ENCODE results near the gene VIM. TPM values are rescaled to one million over a fixed set of nuclear protein-coding genes. Genes with fewer than 3 reads are reported as not detected.

VIM gene
- total RNA-seq, 1 experiment from 2014 or later: 7.2 TPM

DNA sequence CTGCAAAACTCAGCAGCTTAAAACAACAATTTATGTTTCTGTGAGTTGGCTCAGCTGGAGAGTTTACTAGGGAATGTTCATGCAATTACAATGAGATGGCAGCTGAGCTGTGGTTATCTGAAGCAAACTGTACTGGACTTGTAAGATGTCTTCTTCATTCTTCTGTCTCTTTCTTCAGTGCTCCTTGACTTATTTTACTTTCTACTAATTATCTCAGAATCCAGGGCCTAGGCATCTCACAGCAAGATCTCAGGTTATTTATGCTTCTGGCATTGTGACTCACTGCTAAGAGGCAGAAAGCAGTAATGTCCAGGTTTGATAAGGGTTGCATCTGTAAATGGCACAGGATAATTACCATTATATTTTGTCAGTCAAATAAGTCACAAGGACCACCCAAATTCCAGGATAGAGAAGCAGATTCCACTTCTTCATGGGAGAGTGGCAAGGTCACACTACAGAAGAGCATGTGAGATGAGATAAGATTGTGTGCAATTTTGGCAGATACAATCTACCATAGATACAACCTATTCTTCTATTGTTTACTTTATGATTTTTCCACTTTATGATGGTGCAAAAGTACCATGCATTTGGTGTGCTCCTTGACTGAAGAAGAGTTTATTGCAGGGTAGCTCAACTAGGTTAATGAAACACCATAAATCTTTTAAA, 16.8 kb downstream of the VIM start:
- H4K20me1 ChIP-seq (ENCODE audit: insufficient read depth): no peaks in the 10 kb centered on the region
- H3K27ac ChIP-seq (ENCODE audit: low read depth, low read length): no peak overlapping the region
- no peak overlapping the region for H2AFZ ChIP-seq (ENCODE audit: low read depth, low read length, poor library complexity, severe bottlenecking)
- H3K9me2 ChIP-seq (ENCODE audit: insufficient read depth): no peaks in the 10 kb centered on the region
- RAD21 ChIA-PET (ENCODE audit: low non-redundant PET in 1 of 2, low total read pairs in 2 of 2, uncharacterized antibody in 2 of 2, unreplicated experiment in 2 of 2): no interaction called here
- POLR2A ChIA-PET: interaction anchor here (0.8 kb wide), 1 partner anchor 353 kb away, joined by 3 read pairs; no protein-coding TSS in a partner anchor
- ATAC-seq (no peak), DNase-seq (ENCODE audit: low read depth, low spot score) (no peak)
- intact Hi-C loops (cut with micrococcal nuclease): no loop called here
- H3K27me3 ChIP-seq (ENCODE audit: insufficient read depth, low read length): no peaks in the 10 kb centered on the region
- no peaks in the 10 kb centered on the region; a peak in 1 of 4 replicates for H3K9me3 ChIP-seq (ENCODE audit: control insufficient read depth in 1 of 2, insufficient read depth in 1 of 2, low read depth in 1 of 2, low read length in 2 of 2)
- H3K36me3 ChIP-seq (ENCODE audit: control insufficient read depth in 1 of 2, insufficient read depth in 2 of 2, low read length in 2 of 2): no peaks in the 10 kb centered on the region
- no peak overlapping the region for H3K9ac ChIP-seq (ENCODE audit: low read length)
- CTCF ChIA-PET: no interaction called here
- no peak for TF ChIP-seq ATF3 (IDR thresholded peaks at IDR 0.05)
- TF ChIP-seq ZFX (IDR thresholded peaks at IDR 0.05): no peak
- no peak for TF ChIP-seq SRF (IDR thresholded peaks at IDR 0.05; ENCODE audit: low read depth)
- no peak for TF ChIP-seq POLR2AphosphoS5 (IDR thresholded peaks at IDR 0.05; ENCODE audit: low read depth, low read length)
- TF ChIP-seq, protein P1, sequence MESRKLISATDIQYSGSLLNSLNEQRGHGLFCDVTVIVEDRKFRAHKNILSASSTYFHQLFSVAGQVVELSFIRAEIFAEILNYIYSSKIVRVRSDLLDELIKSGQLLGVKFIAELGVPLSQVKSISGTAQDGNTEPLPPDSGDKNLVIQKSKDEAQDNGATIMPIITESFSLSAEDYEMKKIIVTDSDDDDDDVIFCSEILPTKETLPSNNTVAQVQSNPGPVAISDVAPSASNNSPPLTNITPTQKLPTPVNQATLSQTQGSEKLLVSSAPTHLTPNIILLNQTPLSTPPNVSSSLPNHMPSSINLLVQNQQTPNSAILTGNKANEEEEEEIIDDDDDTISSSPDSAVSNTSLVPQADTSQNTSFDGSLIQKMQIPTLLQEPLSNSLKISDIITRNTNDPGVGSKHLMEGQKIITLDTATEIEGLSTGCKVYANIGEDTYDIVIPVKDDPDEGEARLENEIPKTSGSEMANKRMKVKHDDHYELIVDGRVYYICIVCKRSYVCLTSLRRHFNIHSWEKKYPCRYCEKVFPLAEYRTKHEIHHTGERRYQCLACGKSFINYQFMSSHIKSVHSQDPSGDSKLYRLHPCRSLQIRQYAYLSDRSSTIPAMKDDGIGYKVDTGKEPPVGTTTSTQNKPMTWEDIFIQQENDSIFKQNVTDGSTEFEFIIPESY (IDR thresholded peaks at IDR 0.05; ENCODE audit: extremely low read depth, insufficient replicate concordance, low read length): no peak
- no peak for TF ChIP-seq REST (IDR thresholded peaks at IDR 0.05; ENCODE audit: low read depth)
- no peak for TF ChIP-seq EZH2 (IDR thresholded peaks at IDR 0.05)
- H3K79me2 ChIP-seq (ENCODE audit: insufficient read depth, low read length): no peaks in the 10 kb centered on the region
- H3K4me3 ChIP-seq (replicated peaks in 1 of 2; ENCODE audit: low read depth in 1 of 2, low read length in 2 of 2): no peak overlapping the region
- no peaks in the 10 kb centered on the region for H3K4me1 ChIP-seq (ENCODE audit: control insufficient read depth in 1 of 2, insufficient read depth in 2 of 2, low read length in 2 of 2)
- no peak overlapping the region for H3K4me2 ChIP-seq (ENCODE audit: low read length)
- BruUV-seq (replicated peaks): no TSS peak

Measured in HCT116 (cell line).